K562 (cell line): ENCODE data around the gene STX18.

ENCODE experiments used
- ELK1 ChIP-seq: sonication (generic); formaldehyde crosslinking; IDR thresholded peaks from 2 replicates; pipeline ENCODE4 v1.8.1; 2022; ENCODE audit warnings: missing genetic modification reagents
- POLR2AphosphoS5 ChIP-seq: IDR thresholded peaks from 2 replicates; pipeline ENCODE4 v1.6.1; 2011; ENCODE audit warnings: mild to moderate bottlenecking, low read depth, low read length, moderate library complexity; ENCODE audit not compliant: control insufficient read depth, insufficient read depth

DNA sequence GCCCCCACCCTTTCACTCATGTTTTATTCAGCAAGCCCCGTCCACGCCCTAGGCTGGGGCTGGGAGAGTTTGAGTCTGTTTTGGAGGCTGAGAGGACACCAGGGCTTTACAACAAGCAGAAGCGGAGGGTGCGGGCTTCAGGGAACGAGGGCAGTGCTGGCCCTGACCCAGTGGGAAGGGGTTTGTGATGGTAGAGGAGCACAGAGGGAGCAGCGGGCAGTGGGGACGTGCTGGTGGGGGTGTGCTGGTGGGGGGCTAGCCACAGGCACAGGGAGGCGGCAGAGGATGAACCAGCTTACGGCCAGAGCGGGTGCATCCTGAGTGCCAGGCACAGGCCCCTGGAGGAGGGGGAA, 128.5 kb downstream of the STX18 start:
- TF ChIP-seq POLR2AphosphoS5 (no peak), ELK1 (no peak)
